ENCODE measurements around the gene ARG1.
"Not testable (repeated sequence)": the region's sequence is repeated elsewhere in the genome, so short reads cannot be mapped to it uniquely, and the experiment has no call there.

- not testable (repeated sequence) for TF ChIP-seq EZH2 (IDR thresholded peaks at IDR 0.05; ENCODE audit: low read length, missing control alignments); CTCF (conservative IDR thresholded peaks at IDR 0.05 in 1 of 2, IDR thresholded peaks at IDR 0.05 in 1 of 2; ENCODE audit: low read depth in 1 of 2, low read length in 2 of 2)
Measured at GRCh38 chr6:131531681-131532080, 41.3 kb upstream of the ARG1 start.

All from fibroblast of lung (primary cell).